MCF 10A (cell line): ENCODE data around the gene CEBPA. TPM values are rescaled to one million over a fixed set of nuclear protein-coding genes. Genes with fewer than 3 reads are reported as not detected.

Experiments used
- BruUV-seq: library from RNA; stranded (reverse); fragments of 400-500 nt; replicated peaks from 2 replicates; lab custom pipeline; 2021; lab: Mats Ljungman, UMichigan
- CTCF ChIA-PET: fragments of 300-600 bp; sonication (Branson Sonifier 250); formaldehyde crosslinking; extraction: SDS; loops from one replicate; lab custom pipeline; 2021; ENCODE audit warnings: antibody characterized with exemption, inconsistent platforms; lab: Yijun Ruan, JAX
- POLR2A ChIA-PET: fragments of 300-600, 350-650 bp; sonication (Branson Sonifier 250); formaldehyde crosslinking; extraction: SDS; loops from one replicate; lab custom pipeline; 2020; ENCODE audit warnings: antibody characterized with exemption, inconsistent platforms; lab: Yijun Ruan, JAX
- DNase-seq: peaks from one replicate; pipeline ENCODE4 v3.0.0-alpha.2; 2018; ENCODE audit not compliant: unreplicated experiment
- H3K27ac Mint-ChIP-seq: one replicate; pipeline ENCODE4 v1.8.0; 2022; ENCODE audit warnings: mild to moderate bottlenecking, low read depth, mixed read lengths; ENCODE audit not compliant: unreplicated experiment
- H3K27me3 Mint-ChIP-seq: one replicate; pipeline ENCODE4 v1.8.0; 2022; ENCODE audit warnings: mixed read lengths; ENCODE audit not compliant: insufficient read depth, unreplicated experiment
- H3K36me3 Mint-ChIP-seq: one replicate; pipeline ENCODE4 v1.8.0; 2022; ENCODE audit warnings: mild to moderate bottlenecking, moderate library complexity, mixed read lengths; ENCODE audit not compliant: insufficient read depth, unreplicated experiment
- H3K4me1 Mint-ChIP-seq: one replicate; pipeline ENCODE4 v1.8.0; 2022; ENCODE audit warnings: mixed read lengths; ENCODE audit not compliant: insufficient read depth, unreplicated experiment
- H3K4me3 Mint-ChIP-seq: one replicate; pipeline ENCODE4 v1.8.0; 2022; ENCODE audit warnings: mild to moderate bottlenecking, moderate library complexity, mixed read lengths; ENCODE audit not compliant: unreplicated experiment
- H3K9me3 Mint-ChIP-seq: one replicate; pipeline ENCODE4 v1.8.0; 2022; ENCODE audit warnings: mixed read lengths; ENCODE audit not compliant: unreplicated experiment
- CTCF ChIP-seq: fragments of 200-600 bp; IDR thresholded peaks from one replicate; pipeline ENCODE4 v1.8.0; 2022; ENCODE audit warnings: antibody characterized with exemption, mild to moderate bottlenecking; ENCODE audit not compliant: unreplicated experiment
- intact Hi-C: fragments of 100-400 bp; cut with micrococcal nuclease; formaldehyde crosslinking; loops from 2 replicates; pipeline ENCODE4 v1.14.1; 2022
- total RNA-seq: library from RNA; stranded (reverse); gene quantifications from 2 replicates; pipeline ENCODE4 v1.2.3, GENCODE V29; 2022

Gene CEBPA
- total RNA-seq, 1 experiment from 2014 or later = 4.7 TPM

- no peaks in the 10 kb centered on the region for H3K9me3 Mint-ChIP-seq
- no TSS peak for BruUV-seq
- H3K27ac Mint-ChIP-seq = no peak overlapping the region
- TF ChIP-seq CTCF = no peak
- no peak overlapping the region for H3K4me3 Mint-ChIP-seq
- intact Hi-C loops = no loop called here
- DNase-seq = no peak
- ChIA-PET CTCF (interaction anchor here (0.9 kb wide), 1 partner anchor 64 kb away, joined by 5 read pairs; no protein-coding TSS in a partner anchor), POLR2A (interaction anchor here (1.1 to 1.2 kb wide), 2 partner anchors 66 to 68 kb away, joined by 4 to 5 read pairs; partner anchors contain the start of gene CEBPG)
- H3K36me3 Mint-ChIP-seq = no peaks in the 10 kb centered on the region
- no peaks in the 10 kb centered on the region for H3K4me1 Mint-ChIP-seq
- no peaks in the 10 kb centered on the region for H3K27me3 Mint-ChIP-seq
Observed at GRCh38 chr19:33306853-33307792, 4.8 kb upstream of the CEBPA start.

DNA sequence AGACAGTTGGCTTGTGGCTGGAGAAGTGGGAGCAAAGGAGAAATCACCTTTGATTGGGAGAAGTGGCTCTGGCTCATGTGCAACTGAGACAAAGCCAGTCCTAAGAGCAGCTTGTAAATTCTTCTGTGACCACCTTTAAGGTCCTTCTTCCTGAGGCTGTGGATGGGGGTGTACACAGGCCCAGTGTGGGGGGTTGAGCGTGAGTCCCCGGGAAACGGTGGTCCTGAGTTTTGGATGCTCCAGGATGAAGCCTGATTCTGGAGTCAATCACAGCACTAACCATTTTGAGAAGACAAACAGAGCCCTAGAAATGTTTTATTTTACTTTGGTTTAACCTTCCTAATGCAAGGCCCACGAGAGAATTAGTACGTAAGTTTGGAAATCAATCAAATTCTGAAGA, 3.9 kb upstream of the CEBPA start:
- Mint-ChIP-seq H3K36me3 (no peaks in the 10 kb centered on the region), H3K9me3 (no peaks in the 10 kb centered on the region), H3K4me3 (no peak overlapping the region), H3K27ac (no peak overlapping the region), H3K4me1 (no peaks in the 10 kb centered on the region), H3K27me3 (no peaks in the 10 kb centered on the region)
- intact Hi-C loops = no loop called here
- ChIA-PET POLR2A (interaction anchor here (1.1 kb wide), 1 partner anchor 69 kb away, joined by 5 read pairs; no protein-coding TSS in a partner anchor), CTCF (interaction anchor here (0.9 to 1.2 kb wide), 2 partner anchors 64 to 65 kb away, joined by 3 to 5 read pairs; no protein-coding TSS in a partner anchor)
- no peak for DNase-seq
- no TSS peak for BruUV-seq
- no peak for TF ChIP-seq CTCF

DNA sequence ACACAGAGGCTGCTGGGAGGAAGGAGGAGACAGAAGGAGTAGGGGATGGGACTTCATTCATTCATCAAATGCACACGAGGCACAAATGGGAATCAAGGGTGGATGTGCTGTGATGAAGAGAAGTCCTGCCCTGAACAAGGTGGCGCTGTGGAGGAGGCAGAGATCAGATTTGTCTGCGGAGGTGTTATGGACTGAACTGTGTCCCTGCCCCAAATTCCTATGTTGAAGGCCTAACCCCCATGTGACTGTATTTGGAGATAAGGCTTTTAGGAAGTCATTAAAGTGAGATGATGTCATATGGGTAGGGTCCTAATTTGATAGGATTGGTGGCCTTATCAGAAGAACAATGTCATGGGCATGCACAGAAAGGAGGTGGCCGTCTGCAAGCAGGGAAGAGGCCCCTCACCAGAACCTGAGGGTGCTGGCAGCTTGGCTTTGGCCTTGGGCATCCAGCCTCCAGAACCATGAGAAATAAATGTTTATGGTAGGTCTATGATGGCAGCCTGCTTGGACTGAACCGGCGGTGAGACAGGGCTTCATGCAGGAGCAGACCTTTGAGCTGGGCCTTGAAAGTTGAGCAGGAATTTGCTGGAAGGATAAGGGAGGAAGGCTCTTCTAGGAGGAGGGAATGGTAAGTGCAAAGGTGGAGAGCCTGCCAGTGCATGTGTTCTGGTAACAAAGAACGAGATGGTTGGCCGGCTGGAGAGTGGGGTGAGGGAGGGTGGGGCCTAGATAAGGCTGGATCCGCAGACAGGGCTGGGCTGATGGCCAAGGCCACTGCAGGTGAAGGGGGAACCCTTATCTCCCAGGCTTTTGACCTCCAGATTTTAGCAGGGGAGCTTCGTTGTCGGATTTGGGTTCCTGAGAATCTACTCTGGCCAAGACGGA, 2.7 kb upstream of the CEBPA start:
- Mint-ChIP-seq H3K4me1 (no peaks in the 10 kb centered on the region), H3K27ac (no peak overlapping the region), H3K27me3 (no peaks in the 10 kb centered on the region), H3K4me3 (no peak overlapping the region), H3K36me3 (no peaks in the 10 kb centered on the region), H3K9me3 (no peaks in the 10 kb centered on the region)
- no peak for DNase-seq
- intact Hi-C loops = loop anchor here (5.0 kb wide), 2 partner anchors 68 to 87 kb away; no protein-coding TSS in a partner anchor
- BruUV-seq = no TSS peak
- no peak for TF ChIP-seq CTCF
- CTCF ChIA-PET = interaction anchor here (1.2 kb wide), 1 partner anchor 63 kb away, joined by 3 read pairs; no protein-coding TSS in a partner anchor
- POLR2A ChIA-PET = interaction anchor here (8.3 kb wide), 1 partner anchor 68 kb away, joined by 110 read pairs; the partner anchor contains the start of gene CEBPG
